Gastroesophageal sphincter (tissue), 3 donors: ENCODE data around the gene OR10H3.

Source experiments
- CTCF ChIP-seq, 4 experiments: fragments of 200-600 bp in 2 of 4; fragments of 450-650 bp in 2 of 4; sonication (generic) in 1 of 4; IDR thresholded peaks; one replicate each; pipeline ENCODE4 v1.5.1; 2017 to 2019; ENCODE audit warnings: antibody characterized with exemption in 4 of 4, mild to moderate bottlenecking in 2 of 4, moderate library complexity in 2 of 4
- EP300 ChIP-seq: sonication (generic); formaldehyde crosslinking; IDR thresholded peaks from one replicate; pipeline ENCODE4 v1.6.1; 2017; ENCODE audit warnings: antibody characterized with exemption, mild to moderate bottlenecking
- POLR2A ChIP-seq, 2 donors: fragments of 450-650 bp; IDR thresholded peaks; one replicate each; pipeline ENCODE4 v1.6.1; 2017; ENCODE audit warnings: antibody characterized with exemption in 2 of 2, mild to moderate bottlenecking in 2 of 2, moderate library complexity in 1 of 2
- POLR2AphosphoS5 ChIP-seq: sonication (generic); formaldehyde crosslinking; IDR thresholded peaks from one replicate; pipeline ENCODE4 v1.6.1; 2017; ENCODE audit warnings: antibody characterized with exemption

DNA sequence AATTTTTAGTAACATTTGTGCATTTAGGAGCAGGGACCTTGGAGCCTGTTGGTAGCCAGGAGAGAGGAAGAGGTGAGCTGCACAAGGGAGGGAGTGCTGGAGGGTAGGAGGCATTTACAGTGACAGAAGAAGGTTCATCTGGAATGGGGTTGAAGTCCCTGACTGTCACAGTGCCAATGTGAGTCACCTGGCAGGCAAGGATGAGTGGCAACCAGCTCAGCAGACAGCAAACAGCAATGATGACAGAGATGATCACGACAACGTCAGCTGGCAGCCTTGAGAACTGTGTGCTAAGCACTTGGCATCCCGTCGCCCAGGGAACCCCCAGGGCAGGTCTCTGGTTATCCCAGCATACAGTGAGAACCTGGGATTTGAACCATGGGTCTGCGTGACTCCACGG lies 52.3 kb downstream of the OR10H3 start:
- no peak for TF ChIP-seq CTCF (IDR thresholded peaks at IDR 0.05)
- no peak for TF ChIP-seq POLR2AphosphoS5
- TF ChIP-seq POLR2A (IDR thresholded peaks at IDR 0.05), result no peak
- no peak for TF ChIP-seq EP300
